ENCODE data around the gene XRCC3. TPM values are rescaled to one million over a fixed set of nuclear protein-coding genes. Genes with fewer than 3 reads are reported as not detected.

The XRCC3 gene
- total and polyA plus RNA-seq, 10 of the 15 experiments (the other 5 are each of a cell fraction or from before 2014, with no cell fraction given): 0.37 to 52.0 (median 26.8) TPM

- no peak for TF ChIP-seq NRF1 (conservative IDR thresholded peaks at IDR 0.05; ENCODE audit: low read depth, low read length)
- TF ChIP-seq CBX3 (IDR thresholded peaks at IDR 0.05; ENCODE audit: borderline replicate concordance, low read depth): no peak
- no peak for TF ChIP-seq ZNF24 (IDR thresholded peaks at IDR 0.05)
- TF ChIP-seq ELK1 (IDR thresholded peaks at IDR 0.05; ENCODE audit: low read depth, low read length): no peak
- TF ChIP-seq ZSCAN29 (IDR thresholded peaks at IDR 0.05): no peak
- TF ChIP-seq EZH2 (IDR thresholded peaks at IDR 0.05; ENCODE audit: borderline replicate concordance, control insufficient read depth, low read depth, low read length): no peak
- no peak for TF ChIP-seq USF2 (IDR thresholded peaks at IDR 0.05; ENCODE audit: borderline replicate concordance, low read depth, low read length)
- TF ChIP-seq EED (IDR thresholded peaks at IDR 0.05; ENCODE audit: low read depth): no peak
Measured at GRCh38 chr14:103732868-103733620, 17.8 kb upstream of the XRCC3 start (continued).
